HG03520 (cell line): ENCODE data around the gene TMEM254.
A peak's percentile ranks its signal among the peaks of the same experiment; 100 is the strongest.
"Not testable (repeated sequence)": the region's sequence is repeated elsewhere in the genome, so short reads cannot be mapped to it uniquely, and the experiment has no call there.

Experiments used
- ATAC-seq: cut with Tn5 transposase; IDR thresholded peaks from one replicate; pipeline ENCODE4 v1.9.1; 2021; ENCODE audit warnings: mild to moderate bottlenecking, moderate library complexity; ENCODE audit not compliant: unreplicated experiment

TMEM254 gene

DNA sequence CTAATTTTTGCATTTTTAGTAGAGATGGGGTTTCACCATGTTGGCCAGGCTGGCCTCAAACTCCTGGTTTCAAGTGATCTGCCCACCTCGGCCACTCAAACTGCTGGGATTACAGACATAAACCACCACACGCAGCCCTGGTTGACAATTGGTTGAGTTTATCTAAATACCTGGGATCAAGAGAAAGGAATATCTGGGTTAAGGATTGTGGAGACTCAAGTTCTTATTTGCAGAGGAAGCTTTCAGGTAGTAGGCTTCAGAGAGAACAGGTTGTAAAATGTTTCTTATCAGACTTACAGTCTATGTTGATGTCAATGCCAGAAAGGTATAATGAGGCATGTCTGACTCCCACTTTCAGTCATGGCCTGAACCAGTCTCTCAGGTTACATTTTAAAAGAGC is 5.9 kb upstream of the TMEM254 start:
- ATAC-seq = no peak

DNA sequence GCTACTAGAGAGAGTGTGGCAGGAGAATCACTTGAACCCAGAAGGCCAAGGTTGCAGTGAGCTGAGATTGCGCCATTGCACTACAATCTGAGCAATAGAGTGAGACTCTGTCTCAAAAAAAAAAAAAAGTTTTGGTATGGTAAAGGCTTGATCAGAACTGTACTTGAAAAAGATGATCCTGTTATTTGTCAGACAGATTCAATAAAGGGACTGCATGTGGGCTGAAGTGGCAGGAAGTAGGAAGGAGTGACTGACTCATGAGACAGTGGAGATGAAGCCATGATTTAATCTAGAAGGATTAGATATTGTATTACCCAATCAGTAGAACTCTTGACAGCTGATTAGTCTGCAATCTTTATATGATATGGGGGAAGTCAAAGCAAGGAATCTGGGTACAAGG is 2.7 kb upstream of the TMEM254 start:
- no peak for ATAC-seq

DNA sequence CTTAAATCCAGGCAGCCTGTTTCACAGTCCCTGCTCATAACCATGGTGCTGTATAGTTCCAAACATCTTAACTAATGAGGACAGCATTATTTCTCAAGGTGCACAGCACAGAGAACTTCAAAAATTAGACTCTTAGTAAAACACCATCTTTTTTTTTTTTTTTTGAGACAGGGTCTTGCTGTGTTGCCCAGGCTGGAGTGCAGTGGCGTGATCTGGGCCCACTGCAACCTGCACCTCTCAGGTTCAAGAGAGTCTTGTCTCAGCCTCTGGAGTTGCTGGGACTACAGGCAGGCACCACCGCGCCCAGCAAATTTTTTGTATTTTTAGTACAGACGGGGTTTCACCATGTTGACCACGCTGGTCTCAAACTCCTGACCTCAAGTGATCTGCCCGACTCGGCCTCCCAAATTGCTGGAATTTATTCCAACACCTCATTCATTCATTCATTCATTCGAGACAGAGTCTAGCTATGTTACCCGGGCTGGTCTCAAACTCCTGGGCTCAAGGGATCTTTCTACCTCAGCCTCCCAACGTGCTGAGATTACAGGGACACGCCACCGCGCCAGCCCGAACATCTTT is 507 bp upstream of the TMEM254 start:
- no peak for ATAC-seq

DNA sequence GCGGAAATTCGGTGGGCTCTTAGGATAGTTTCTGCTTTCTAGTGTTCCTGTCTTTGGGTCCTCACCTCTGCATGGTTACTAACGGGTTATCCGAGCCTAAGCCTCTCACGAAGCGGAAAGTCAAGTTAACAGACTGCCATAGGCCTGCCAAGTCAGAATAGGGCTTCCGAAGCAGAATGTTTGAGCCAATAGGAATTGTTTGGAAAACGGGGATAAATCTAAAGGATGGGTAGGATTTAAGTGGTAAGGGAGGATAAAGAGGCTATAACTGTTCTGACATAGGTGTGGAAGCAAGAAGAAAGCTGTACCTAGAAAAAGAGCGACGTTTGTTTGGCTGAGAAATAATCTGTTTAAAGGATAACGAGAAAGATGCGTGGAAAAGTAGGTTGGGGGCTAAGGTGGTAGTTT is 851 bp downstream of the TMEM254 start:
- ATAC-seq = no peak

DNA sequence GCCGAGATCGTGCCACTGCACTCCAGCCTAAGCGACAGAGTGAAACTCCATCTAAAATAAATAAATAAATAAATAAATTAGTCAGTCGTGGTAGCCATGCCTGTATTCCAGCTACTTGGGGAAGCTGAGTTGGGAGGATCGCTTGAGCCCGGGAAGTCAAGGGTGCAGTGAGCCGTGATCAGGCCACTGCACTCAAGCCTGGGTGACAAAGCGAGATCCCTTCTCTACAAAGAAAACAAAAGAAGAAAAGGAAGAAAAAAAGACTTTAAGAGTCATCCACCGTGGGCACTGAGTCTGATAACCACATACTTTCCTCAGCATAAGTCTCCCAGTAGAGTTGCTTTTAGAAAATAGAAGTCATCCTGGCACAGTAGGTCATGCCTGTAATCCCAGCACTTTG is 2.6 kb downstream of the TMEM254 start:
- no peak for ATAC-seq

DNA sequence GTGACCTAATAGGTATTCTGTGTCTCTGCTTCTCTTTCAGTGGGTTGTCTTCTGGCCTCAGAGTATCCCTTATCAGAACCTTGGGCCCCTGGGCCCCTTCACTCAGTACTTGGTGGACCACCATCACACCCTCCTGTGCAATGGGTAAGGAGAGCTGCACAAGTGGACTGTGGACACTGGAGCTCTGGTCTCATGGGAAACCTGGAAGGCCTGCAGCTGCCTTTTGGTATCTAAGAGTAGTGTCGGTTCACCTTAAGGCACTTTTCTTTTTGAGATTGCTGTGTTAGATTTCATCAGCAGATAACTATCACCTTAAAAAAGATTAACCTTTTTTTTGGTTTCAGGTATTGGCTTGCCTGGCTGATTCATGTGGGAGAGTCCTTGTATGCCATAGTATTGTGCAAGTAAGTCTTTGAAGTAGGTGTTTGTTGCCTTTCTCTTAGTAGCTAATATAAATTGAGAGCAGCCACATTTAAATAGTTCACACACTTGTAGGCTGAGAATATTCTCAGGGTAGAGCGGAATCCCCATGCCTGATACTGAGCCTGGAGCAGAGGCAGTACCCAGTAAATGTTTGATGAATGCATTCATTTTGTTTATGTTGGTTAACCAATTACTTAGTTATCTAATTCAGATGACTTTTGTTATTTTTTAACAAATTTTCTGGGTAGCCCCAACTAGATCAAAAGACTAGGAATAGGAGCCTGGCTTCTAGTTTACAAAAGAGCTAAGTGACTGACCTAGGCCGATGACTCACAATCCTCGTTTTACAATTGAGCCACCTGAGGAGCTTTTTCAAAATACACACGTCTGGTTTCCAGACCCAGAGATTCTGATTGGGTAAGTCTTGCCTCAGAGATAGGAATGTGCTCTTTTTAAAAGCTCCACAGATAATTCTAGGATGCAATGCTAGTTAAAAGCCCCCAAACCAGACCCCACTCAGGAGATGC is 3.6 kb downstream of the TMEM254 start:
- ATAC-seq = no peak

DNA sequence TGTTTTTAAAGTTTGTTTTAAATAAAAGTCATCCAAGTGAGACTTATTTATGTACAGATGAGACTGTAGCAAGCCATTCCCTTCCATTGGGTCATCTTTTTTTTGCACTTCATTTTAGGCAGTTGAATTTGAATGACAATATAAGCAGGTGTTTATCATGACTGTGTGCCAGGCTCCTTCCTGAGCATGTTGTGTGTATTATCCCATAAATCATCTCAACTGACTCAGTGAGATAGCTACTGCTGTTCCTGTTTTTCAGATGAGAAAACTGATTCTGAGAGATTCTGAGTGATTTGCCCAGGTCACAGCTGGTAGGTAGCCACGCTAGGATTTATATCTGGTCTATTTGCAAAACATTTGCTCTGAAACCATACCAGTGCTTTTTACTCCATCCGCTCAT is 11.7 kb downstream of the TMEM254 start:
- no peak for ATAC-seq

DNA sequence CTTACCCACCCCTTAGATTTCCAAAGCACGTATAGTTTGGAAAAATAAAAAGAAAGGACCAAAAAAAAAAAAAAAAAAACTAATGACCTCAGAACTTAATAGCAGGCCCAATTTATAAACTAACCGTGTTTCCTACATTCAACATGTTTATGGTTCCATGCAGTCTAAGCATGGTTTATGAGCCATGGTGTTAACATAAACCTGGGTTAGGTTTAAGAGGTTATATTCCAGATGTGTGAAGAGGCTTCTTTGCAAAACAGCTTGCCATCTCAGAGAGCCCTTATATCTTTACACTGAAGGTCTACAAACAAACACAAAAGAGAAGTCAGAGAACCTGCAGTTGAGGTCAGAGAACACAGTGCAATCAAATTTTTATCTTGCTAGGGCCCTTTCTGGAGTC is 15.8 kb downstream of the TMEM254 start:
- ATAC-seq = no peak

DNA sequence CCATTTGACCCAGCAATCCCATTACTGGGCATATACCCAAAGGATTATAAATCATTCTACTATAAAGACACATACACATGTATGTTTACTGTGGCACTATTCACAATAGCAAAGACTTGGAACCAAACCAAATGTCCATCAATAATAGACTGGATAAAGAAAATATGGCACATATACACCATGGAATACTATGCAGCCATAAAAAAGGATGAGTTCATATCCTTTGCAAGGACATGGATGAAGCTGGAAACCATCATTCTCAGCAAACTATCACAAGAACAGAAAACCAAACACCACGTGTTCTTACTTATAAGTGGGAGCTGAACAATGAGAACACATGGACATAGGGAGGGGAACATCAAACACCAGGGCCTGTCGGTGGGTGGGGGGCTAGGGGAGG is 19.8 kb downstream of the TMEM254 start:
- ATAC-seq = not testable (repeated sequence)

DNA sequence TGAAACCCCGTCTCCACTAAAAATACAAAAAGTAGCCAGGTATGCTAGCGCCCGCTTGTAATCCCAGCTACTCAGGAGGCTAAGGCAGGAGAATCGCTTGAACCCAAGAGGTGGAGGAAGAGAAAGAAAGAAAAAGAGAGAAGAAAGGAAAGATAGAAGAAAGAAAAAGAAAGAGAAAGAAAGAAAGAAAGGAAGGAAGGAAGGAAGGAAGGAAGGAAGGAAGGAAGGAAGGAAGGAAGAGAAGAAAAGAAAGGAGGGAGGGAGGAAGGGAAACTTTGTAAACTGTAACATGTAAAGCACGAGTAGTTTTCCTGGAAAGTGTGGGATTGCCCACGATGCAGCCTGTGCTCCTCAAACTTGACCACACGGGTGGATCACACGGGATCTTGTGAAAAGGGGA is 20.8 kb downstream of the TMEM254 start:
- not testable (repeated sequence) for ATAC-seq

DNA sequence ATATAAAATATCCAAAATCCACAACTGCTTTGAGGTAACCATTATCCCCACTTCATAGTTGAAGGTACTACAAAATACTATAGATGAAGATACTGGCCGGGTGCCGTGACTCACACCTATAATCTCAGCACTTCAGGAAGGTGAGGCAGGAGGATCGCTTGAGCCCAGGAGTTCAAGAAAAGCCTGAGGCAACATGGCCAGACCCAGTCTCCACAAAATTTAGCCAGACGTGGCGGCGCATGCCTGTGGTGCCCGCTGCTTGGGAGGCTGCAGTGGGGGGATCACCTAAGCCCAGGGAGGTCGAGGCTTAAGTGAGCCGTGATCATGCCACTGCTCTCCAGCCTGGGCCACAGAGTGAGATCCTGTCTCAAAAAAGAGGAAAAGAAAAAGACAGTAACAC is 21.7 kb downstream of the TMEM254 start:
- ATAC-seq = no peak

DNA sequence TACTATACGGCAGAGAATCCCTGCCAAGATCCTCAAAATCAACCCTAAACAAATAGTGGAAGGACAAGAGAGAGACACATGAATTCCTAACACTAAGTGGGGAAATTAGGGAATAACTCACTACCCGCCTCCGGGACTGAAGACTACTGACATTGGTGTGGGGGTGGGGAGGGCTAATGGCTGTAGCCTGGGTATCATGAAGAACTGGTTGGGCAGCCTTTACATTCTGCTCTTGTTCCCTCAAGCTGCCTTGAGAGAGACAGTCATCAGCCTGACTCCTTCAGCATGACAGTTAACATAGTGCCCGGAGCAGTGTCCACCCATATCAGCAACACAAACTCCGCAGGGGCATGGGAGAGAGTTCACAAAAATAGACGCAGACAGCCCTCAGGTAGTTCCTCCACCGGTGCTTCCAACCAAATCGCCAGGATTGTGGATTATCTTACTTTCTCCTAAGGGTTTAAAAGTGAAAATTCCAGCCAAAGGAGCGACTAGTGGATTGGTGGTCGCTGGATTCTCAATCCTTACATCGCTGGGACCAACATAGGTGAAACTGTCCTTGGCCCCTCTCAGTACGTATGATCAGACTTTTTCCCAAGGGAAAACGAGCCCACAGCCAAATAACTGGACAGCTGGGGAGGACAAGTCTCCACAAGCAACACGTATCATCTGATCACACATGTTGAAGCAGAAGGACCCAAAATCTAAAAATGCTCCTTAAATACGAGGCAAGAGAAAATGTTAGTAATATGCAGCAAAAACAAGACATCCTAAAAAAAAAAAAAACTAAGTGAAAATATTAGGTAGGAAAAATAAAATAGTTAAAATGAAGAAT is 22.6 kb downstream of the TMEM254 start:
- no peak for ATAC-seq

DNA sequence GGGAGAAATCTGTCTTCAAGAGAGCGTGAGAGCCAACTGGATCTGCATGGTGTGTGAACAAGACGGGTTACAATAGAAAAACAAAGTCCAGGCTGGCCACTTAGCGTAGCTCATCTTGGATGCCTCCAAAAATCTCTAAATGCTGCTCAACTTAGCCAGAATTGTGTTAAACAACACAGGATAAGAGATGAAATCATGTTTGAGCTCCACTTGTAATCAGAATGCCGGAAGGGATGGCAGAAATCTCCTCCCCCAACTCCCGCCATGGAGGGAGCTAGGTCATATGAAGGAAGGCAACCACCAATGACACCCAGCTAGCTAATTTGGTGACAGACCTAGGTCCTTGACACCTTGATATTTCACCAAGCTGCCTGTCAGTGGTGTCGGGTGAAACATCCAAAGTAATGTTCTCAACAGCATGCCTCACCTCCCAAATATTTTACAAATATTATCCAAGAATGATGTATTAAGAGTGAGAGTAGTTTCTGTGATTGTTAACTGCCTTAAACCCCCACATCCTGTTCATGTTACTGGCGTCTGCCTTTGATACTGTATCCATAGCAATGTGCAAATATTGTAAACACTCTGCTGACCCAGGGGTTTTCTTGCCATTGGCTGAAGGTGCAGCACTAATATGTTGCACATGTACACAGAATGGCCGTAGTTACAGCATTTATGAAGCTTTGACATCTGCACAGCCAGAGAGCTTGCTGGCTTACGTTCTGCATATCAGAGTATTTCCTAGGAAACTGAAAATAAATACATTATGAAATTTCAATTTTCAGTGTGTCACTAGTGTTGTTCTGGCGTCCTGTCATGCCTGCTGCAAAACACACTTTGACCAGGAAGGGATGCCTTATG is 25.8 kb downstream of the TMEM254 start:
- peak; percentile 98 for ATAC-seq

DNA sequence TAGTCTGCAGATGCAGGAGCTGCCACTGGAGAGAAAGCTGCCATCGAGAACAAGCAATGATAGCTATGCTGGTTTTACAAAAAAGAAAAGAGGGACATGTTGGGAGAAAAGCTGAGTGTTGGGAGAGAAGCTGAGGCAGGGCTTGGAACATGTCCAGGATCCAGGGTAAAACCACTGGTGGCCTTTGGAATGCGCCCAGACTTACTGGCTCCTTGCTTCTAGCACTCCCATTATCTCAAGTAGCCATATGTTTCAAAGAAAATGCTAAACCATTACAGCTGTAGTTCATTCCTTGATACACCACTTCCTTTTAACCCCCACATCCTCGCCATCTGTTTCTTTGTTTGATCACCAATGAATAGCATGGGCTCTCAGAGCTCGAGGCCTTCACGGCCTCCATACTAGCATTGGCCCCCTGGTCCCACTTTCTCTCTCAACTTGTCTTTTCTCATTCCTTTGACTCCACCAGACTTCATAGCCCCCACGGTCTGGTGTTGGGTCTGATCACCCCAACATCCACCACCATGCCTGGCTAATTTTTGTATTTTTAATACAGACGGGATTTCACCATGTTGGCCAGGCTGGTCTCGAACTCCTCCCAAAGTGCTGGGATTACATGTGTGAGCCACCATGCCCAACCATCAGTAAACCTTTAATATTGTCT is 30.2 kb downstream of the TMEM254 start:
- no peak for ATAC-seq

DNA sequence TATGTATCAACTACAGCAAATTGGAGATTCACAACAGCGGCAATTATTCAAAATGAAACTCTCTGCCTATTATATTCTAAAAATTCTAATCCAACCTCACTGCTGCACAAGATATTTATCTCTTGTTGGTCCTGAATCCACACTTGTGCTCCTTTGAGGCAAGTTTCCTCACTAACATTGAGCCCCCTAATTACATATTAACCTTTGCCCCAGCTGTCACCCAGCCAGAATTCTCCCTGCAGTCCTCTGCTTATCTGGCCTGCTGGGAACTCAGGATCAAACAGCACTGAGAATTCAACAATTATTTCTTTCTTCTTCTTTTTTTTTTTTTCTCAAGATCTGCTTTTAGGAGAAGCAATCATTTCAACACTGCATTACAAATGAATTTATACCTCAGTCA is 32.5 kb downstream of the TMEM254 start:
- no peak for ATAC-seq

DNA sequence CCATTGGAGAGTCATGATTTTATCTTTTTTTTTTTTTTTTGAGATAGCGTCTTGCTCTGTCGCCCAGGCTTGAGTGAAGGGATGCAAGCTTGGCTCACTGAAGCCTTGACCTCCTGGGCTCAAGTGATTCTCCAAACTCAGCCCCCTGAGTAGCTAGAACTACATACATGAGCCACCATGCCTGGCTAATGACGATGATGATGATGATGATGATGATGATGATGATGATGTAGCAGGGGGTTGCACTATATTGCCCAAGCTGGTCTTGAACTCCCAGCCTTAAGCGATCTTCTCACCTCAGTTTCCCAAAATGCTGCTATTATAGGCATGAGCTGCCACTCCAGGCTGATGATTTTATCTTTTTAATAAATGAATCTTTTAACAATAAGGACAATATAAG is 40.2 kb downstream of the TMEM254 start:
- ATAC-seq = no peak

DNA sequence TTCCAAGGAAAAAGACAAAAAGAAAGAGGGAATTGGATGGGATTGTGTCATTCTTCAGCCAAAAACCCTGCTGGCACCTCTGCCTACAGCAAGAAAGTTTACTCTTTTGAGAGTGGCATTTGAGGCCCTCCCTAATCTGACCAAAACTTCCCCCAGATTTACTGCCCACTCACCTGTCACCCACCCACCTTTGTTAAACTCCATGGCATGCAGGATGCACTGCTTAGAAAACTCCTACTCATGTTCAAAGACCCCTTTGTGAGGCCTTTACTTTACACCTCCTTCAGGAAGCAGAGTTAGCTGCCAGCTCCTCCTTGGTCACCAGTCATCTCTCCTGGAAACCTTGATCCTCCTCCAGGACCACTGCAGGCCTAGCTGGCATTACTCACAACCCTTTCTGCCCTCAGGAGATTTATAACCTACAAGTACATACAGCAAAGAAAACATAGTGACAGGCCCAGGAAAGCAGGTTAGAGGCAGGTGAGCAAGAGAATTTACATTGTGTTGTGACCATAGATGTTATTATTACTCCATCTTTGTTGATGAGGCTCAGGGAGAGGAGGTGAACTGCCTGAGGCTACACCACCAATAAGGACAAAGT is 43.7 kb downstream of the TMEM254 start:
- ATAC-seq = no peak

DNA sequence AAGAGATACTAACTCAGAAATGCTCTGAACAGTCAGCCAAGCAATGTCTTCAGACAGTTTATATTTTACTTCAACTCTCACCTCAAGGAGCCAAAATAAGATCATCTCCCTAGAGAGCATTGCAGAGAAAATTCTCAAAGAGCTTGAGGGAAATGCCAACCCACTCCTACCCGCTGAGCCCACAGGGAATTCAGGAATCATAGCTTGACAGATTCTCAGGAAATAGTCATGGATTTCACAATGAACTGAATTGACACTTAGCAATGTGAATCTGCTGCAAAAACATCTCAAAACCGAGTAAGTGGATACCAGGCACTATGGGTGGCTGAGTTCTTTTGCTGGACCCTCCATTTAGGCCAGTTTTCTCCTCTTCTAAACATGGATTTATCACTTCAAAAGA is 44.3 kb downstream of the TMEM254 start:
- no peak for ATAC-seq

DNA sequence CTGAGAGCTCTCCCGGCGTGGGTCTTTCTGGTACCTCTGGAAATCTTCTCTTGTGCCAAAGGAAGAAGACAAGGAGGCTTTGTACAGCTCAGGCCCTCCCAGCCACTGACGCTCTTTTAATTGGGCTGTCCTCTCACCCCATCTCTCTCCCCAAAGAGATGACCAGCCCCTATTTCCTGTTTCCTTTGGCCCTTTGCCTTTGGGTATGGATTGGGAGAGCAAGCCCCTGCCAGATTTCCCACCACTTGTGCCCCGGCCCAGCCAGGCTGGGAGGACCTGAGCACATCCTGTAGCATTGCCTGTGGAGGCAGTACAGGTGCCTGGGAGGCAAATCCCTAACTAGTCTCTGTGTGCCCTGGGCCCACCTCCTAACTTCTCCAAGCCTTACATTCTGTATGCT is 48.4 kb downstream of the TMEM254 start:
- no peak for ATAC-seq

DNA sequence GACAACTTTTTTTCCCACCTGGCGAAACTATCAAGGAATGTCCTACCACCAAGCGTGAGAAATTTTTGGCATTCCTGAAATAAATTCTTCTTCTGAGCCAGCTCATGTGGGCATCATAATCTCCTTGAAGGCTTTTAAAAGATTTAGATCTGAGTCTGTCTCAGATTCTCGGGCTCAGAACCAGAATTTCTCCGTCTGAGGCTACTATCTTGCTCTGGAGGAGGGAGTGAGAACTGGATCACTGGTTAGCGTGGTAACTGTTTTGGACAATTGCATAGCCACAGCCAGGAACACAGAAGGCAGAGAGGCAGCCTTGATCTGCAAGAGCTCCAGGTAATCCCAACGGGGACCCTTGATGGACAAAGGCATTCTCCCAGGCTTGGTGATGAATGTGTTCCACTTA is 53.0 kb downstream of the TMEM254 start:
- ATAC-seq = no peak
